Right forelimb (tissue), 1 donor: Measurements from ENCODE around the gene CRYL1.

ENCODE experiments used
- DNase-seq: peaks from one replicate; pipeline ENCODE4 v3.0.0-alpha.2; 2018

Gene CRYL1

GRCh38 chr13:20526664-20527063 is 1.0 kb upstream of the CRYL1 start:
- DNase-seq, result no peak

GRCh38 chr13:20525144-20525600 is 485 bp downstream of the CRYL1 start:
- DNase-seq, result no peak

- DNase-seq, result no peak
Measured at GRCh38 chr13:20521364-20522115, 4.1 kb downstream of the CRYL1 start.

- no peak for DNase-seq
Measured at GRCh38 chr13:20519875-20520274, 5.8 kb downstream of the CRYL1 start.

- DNase-seq, result peak; percentile 63
Measured at GRCh38 chr13:20518660-20519100, 7.0 kb downstream of the CRYL1 start.

GRCh38 chr13:20514866-20515265 is 10.8 kb downstream of the CRYL1 start:
- no peak for DNase-seq

GRCh38 chr13:20513466-20513995 is 12.1 kb downstream of the CRYL1 start:
- DNase-seq, result no peak

GRCh38 chr13:20512042-20512683 is 13.5 kb downstream of the CRYL1 start:
- DNase-seq, result no peak

- no peak for DNase-seq
Measured at GRCh38 chr13:20506696-20507095, 19.0 kb downstream of the CRYL1 start.

GRCh38 chr13:20505405-20506366 is 20.0 kb downstream of the CRYL1 start:
- no peak for DNase-seq

GRCh38 chr13:20503088-20504083 is 22.3 kb downstream of the CRYL1 start:
- DNase-seq, result no peak

- DNase-seq, result no peak
Measured at GRCh38 chr13:20501592-20501991, 24.1 kb downstream of the CRYL1 start.

GRCh38 chr13:20501120-20501519 is 24.5 kb downstream of the CRYL1 start:
- DNase-seq, result no peak

- no peak for DNase-seq
Measured at GRCh38 chr13:20499986-20500385, 25.7 kb downstream of the CRYL1 start.

GRCh38 chr13:20498659-20499058 is 27.0 kb downstream of the CRYL1 start:
- no peak for DNase-seq

- no peak for DNase-seq
Measured at GRCh38 chr13:20498129-20498528, 27.5 kb downstream of the CRYL1 start.

- no peak for DNase-seq
Measured at GRCh38 chr13:20497006-20497775, 28.5 kb downstream of the CRYL1 start.

- peak; percentile 67 for DNase-seq
Measured at GRCh38 chr13:20495087-20496023, 30.3 kb downstream of the CRYL1 start.

GRCh38 chr13:20494656-20495055 is 31.0 kb downstream of the CRYL1 start:
- DNase-seq, result no peak

- no peak for DNase-seq
Measured at GRCh38 chr13:20492641-20493040, 33.0 kb downstream of the CRYL1 start.
